GM19463 (cell line): ENCODE data around the gene AMDHD2.
"Not testable (repeated sequence)": the region's sequence is repeated elsewhere in the genome, so short reads cannot be mapped to it uniquely, and the experiment has no call there.

Experiments used
- ATAC-seq: cut with Tn5 transposase; IDR thresholded peaks from one replicate; pipeline ENCODE4 v1.9.1; 2021; ENCODE audit warnings: mild to moderate bottlenecking, moderate library complexity; ENCODE audit not compliant: unreplicated experiment

Gene AMDHD2

DNA sequence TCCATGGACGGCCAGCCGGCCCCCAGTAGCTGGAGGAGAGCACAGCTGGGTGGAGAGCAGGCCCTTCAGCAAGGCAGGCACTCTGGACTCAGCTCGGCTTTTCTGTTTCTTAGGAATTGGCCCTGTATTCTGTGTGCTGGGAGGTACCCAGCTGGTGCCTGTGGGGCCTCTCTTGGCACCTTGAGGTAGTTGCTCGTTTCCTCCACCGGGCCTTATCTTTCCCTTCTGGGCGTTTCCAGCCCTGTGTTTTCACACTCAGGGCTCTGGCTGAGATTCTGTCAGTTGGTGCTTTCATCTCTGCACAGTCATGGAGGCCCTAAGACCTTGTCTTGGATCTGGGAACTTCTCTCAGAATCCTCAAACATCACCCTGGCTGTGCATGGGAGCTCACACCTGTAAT lies 47.3 kb downstream of the AMDHD2 start:
- not testable (repeated sequence) for ATAC-seq

DNA sequence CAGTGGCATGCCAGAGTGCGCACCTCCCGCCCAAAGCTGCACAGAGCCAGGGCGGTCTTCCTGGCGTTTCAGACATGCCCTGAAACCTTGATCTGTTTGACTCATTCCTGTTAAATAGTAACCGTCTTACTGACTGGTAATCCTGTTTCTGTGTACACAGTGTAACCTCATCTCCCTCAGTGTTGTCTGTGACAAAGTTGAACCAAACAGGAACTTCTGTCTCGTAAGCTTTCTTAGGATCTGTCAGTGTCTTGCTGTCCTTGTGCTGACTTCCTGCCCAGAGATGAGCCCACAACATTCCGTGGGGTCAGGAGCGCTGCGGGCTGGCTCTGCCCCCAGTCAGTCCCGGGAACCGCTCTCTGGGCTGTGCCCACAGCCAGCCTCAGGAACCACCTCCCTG lies 48.4 kb downstream of the AMDHD2 start:
- ATAC-seq, result peak; percentile 73

DNA sequence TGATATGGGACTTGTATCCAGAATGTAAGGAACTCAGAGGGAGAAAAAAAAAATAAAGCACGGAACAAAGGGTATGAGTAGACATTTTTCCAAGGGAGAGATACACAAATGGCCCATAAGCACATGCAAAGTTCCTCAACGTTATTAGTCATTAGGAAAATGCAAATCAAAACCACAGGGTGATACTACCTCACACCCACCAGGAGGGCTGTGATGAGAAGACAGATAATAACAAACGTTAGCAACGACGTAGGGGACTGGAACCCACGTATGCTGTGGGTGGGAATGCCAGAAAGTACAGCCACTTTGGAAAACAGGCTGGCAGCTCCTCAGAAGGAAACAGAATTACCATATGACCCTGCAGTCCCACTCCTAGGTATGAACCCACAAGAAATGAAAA lies 52.5 kb downstream of the AMDHD2 start:
- not testable (repeated sequence) for ATAC-seq

DNA sequence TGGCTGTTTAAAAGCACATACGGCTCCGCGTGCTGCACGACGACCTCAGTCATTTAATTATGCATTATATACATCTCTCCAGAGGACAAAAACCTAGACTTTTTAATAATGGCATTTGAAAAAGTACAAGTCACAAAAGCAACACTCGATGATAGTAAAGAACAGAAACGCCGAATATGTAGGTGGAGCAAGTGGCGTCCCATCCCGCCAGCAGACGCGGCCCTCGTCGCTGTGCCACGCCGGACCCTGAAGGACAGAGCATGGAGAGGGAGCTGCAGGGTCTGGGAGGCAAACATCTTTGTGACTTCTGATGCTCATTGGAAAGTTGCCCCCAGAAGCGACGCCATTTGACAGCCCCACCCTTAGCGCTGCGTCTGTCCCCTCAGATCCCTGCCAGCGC lies 55.7 kb downstream of the AMDHD2 start:
- not testable (repeated sequence) for ATAC-seq

DNA sequence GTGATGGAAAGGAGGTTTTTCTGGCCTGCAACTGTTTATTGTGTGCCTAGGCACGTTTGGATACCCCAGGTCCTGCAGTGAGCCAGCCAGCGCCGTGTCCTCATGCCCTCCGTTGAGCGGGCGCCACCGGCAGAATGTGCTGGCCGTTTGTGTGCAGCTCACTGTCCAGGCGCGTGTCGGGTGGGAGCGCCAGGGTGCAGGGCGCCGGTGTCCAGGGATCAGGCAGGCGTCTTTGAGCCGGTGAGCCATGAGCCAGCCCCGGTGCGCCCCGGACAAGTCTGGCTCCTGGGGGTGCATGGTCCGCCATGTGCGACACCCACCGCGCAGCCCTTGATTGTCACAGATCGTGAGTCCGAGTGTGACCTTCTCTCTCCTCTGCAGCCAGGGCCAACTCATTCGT lies 56.9 kb downstream of the AMDHD2 start:
- ATAC-seq, result not testable (repeated sequence)

DNA sequence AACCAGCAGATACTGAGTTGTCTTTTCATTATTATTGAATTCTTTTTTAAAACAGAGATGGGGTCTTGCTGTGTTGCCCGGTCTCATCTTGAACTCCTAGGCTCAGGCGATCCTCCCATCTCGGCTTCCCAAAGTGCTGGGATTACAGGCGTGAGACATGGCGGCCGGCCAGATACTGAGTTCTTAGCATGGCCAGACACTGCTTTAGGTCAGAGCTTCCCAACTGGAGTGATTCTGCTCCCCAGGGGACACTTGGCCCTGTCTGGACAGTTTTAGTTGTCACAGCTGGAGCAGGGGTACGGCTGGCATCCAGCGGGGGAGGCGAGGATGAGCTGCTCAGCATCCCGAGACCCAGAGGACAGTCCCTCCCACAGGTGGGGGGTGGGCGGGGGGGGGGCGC lies 58.7 kb downstream of the AMDHD2 start:
- ATAC-seq, result not testable (repeated sequence)

DNA sequence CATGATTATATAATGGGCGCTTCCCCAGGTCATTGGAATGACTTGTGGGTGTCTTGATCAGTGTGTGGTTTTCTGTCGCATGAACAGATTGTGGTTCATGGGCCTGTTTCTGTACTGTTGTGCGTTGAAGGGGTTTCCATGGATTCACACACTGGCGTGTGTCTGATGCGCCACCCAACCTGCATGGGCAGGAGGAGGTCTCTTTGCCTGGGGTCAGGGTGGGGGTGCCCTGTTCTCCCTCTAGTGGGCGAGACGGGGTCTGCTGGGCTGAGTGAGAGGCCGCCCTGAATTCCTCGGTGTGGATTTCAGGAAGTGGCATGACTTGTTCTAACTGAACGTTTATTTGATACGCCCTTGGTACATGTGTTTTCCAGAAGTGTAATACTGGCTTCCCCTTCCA lies 60.0 kb downstream of the AMDHD2 start:
- ATAC-seq, result not testable (repeated sequence)

DNA sequence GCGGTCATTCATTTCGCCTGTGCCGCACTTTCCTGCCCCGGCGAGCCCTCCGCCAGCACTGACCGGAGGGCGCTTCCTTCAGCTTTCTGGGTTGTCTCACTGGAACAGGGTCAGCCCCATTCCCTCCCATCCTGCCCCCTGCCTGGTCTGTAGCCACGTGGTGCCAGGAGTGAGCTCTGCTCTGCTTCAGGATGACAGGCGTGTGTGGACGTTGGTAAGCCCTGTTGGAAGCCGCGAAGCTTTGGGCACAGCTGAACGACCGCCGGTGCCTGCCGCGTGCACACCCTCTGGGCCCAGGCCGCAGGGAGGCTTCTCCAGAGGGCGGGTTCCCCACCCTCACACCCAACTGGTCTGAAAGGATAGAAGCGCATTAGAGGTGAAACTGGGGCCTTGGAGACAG lies 60.6 kb downstream of the AMDHD2 start:
- ATAC-seq, result not testable (repeated sequence)
